ENCODE measurements around the gene TLN1.

DNA sequence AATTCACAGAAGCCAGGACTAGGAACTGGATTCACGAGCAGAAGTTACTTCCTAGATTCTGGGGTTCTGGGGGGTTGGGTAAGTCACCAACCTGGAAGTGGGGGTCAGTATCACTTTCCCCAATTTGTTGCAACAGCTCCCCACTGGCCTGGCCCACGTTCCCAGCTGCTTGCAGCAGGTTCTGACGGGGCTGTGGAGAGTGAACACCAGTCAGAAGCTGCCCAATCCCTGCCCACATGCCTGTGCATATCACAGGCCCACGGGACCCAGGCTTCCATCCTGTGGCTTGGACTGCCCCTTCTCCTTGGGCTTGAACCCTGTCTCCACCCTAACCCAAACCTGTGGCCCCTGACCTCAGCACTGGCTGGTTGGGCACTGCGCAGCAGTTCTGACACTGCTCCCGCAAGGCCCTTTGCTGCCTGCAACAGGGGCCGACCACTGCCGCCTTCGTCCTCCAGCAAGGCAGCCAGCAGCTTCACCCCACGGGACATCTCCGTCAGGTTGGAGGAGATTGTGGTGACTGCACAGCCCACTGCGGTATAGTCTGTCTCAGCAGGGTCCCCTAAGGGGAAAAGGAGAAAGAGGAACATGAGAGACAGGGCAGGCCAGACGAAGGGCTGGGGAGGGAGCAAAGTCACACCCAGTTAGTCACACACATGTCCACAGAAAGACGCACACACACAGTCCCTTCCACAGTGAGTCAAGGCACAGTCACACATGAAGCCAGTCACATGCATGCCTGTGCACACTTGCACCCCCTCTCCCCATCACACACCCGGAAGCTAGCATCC lies 13.1 kb downstream of the TLN1 start:
- TF ChIP-seq, protein P1, sequence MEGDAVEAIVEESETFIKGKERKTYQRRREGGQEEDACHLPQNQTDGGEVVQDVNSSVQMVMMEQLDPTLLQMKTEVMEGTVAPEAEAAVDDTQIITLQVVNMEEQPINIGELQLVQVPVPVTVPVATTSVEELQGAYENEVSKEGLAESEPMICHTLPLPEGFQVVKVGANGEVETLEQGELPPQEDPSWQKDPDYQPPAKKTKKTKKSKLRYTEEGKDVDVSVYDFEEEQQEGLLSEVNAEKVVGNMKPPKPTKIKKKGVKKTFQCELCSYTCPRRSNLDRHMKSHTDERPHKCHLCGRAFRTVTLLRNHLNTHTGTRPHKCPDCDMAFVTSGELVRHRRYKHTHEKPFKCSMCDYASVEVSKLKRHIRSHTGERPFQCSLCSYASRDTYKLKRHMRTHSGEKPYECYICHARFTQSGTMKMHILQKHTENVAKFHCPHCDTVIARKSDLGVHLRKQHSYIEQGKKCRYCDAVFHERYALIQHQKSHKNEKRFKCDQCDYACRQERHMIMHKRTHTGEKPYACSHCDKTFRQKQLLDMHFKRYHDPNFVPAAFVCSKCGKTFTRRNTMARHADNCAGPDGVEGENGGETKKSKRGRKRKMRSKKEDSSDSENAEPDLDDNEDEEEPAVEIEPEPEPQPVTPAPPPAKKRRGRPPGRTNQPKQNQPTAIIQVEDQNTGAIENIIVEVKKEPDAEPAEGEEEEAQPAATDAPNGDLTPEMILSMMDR (IDR thresholded peaks at IDR 0.05) = no peak
- TF ChIP-seq POLR2AphosphoS5 (IDR thresholded peaks at IDR 0.05) = no peak

All from prostate gland (tissue), 2 donors.